OCI-LY7 (cell line): ENCODE measurements around the gene PIP5K1C. TPM values are rescaled to one million over a fixed set of nuclear protein-coding genes. Genes with fewer than 3 reads are reported as not detected.

Experiments
- BruUV-seq: library from RNA; stranded (reverse); fragments of 400-500 nt; replicated peaks from 2 replicates; lab custom pipeline; 2021; lab: Mats Ljungman, UMichigan
- CTCF ChIA-PET: fragments of 300-600 bp; sonication (Branson Sonifier 250); formaldehyde crosslinking; loops from one replicate; lab custom pipeline; 2022; ENCODE audit warnings: antibody characterized with exemption; ENCODE audit not compliant: unreplicated experiment; lab: Charles Lee
- POLR2A ChIA-PET: fragments of 300-600 bp; sonication (Branson Sonifier 250); formaldehyde crosslinking; loops from one replicate; lab custom pipeline; 2022; ENCODE audit warnings: antibody characterized with exemption; lab: Charles Lee
- DNase-seq: peaks from one replicate; pipeline ENCODE4 v3.0.0-alpha.2; 2015; ENCODE audit warnings: low spot score
- H2AFZ ChIP-seq: fragments of 200-600 bp; sonication (generic), shearing (Covaris generic); 2 replicates; pipeline ENCODE4 v1.6.1; 2014; ENCODE audit warnings: mild to moderate bottlenecking, antibody characterized with exemption, low read length, moderate library complexity
- H3K27ac ChIP-seq: fragments of 200-600 bp; sonication (generic); 2 replicates; pipeline ENCODE4 v1.5.1; 2014; ENCODE audit warnings: mixed run types, low read depth, mild to moderate bottlenecking, moderate library complexity, low read length, inconsistent platforms; ENCODE audit not compliant: poor library complexity, severe bottlenecking
- H3K36me3 ChIP-seq: fragments of 200-600 bp; sonication (generic); 2 replicates; pipeline ENCODE4 v1.6.1; 2014; ENCODE audit warnings: mild to moderate bottlenecking, antibody characterized with exemption, low read length, moderate library complexity, mixed read lengths; ENCODE audit not compliant: insufficient read depth
- H3K4me1 ChIP-seq: fragments of 200-600 bp; sonication (generic); 2 replicates; pipeline ENCODE4 v1.5.1; 2014; ENCODE audit warnings: mild to moderate bottlenecking, low read length; ENCODE audit not compliant: insufficient read depth, poor library complexity, severe bottlenecking
- H3K4me2 ChIP-seq: fragments of 200-600 bp; sonication (generic); 2 replicates; pipeline ENCODE4 v1.6.1; 2014; ENCODE audit warnings: mild to moderate bottlenecking, low read length
- H3K4me3 ChIP-seq: fragments of 200-600 bp; sonication (generic); 2 replicates; pipeline ENCODE4 v1.5.1; 2014; ENCODE audit warnings: mild to moderate bottlenecking, low read depth, low read length; ENCODE audit not compliant: poor library complexity, severe bottlenecking
- H3K79me2 ChIP-seq: fragments of 200-600 bp; sonication (generic); 2 replicates; pipeline ENCODE4 v1.6.1; 2016; ENCODE audit warnings: low read depth, mild to moderate bottlenecking, low read length, moderate library complexity, mixed read lengths; ENCODE audit not compliant: insufficient read depth
- H3K9me2 ChIP-seq: fragments of 200-600 bp; sonication (generic); 2 replicates; pipeline ENCODE4 v1.6.1; 2016; ENCODE audit warnings: mild to moderate bottlenecking, low read length, mixed read lengths; ENCODE audit not compliant: insufficient read depth
- H3K9me3 ChIP-seq: fragments of 200-600 bp; sonication (generic); 2 replicates; pipeline ENCODE4 v1.6.1; 2014; ENCODE audit warnings: mild to moderate bottlenecking, mixed run types, low read length, mixed read lengths
- H4K20me1 ChIP-seq: fragments of 200-600 bp; sonication (generic); 2 replicates; pipeline ENCODE4 v1.6.1; 2014; ENCODE audit warnings: mild to moderate bottlenecking, antibody characterized with exemption, low read length, moderate library complexity, mixed read lengths; ENCODE audit not compliant: insufficient read depth
- CTCF ChIP-seq: fragments of 200-600 bp; sonication (generic); conservative IDR thresholded peaks from 2 replicates; pipeline ENCODE4 v1.5.1; 2014; ENCODE audit warnings: mild to moderate bottlenecking, antibody characterized with exemption, low read length, moderate library complexity, mixed read lengths
- EZH2phosphoT487 ChIP-seq: fragments of 200-600 bp; sonication (generic); IDR thresholded peaks from 2 replicates; pipeline ENCODE4 v1.6.1; 2018; ENCODE audit warnings: low read depth, borderline replicate concordance, mild to moderate bottlenecking, mixed run types, antibody characterized with exemption, low read length, moderate library complexity, mixed read lengths
- intact Hi-C: fragments of 100-400 bp; cut with micrococcal nuclease; formaldehyde crosslinking; loops from one replicate; pipeline ENCODE4 v1.10.0; 2022; ENCODE audit not compliant: unreplicated experiment
- total RNA-seq, 2 experiments: library from RNA; depleted of rRNA in 1 of 2; stranded (reverse); fragments of >200 nt in 1 of 2; shearing (Covaris generic) in 1 of 2; gene quantifications; 2 replicates each; pipeline ENCODE4 v1.2.3, GENCODE V29; 2014 to 2022

PIP5K1C gene
- total RNA-seq, 2 experiments from 2014 or later = 7.6 to 15.1 TPM

- CTCF ChIA-PET = no interaction called here
Measured at GRCh38 chr19:3740431-3740830, 40.2 kb upstream of the PIP5K1C start.

GRCh38 chr19:3738477-3739220 lies 38.4 kb upstream of the PIP5K1C start:
- no peaks in the 10 kb centered on the region for H4K20me1 ChIP-seq
- no peaks in the 10 kb centered on the region for H3K79me2 ChIP-seq
- intact Hi-C loops = no loop called here
- BruUV-seq = no TSS peak
- TF ChIP-seq EZH2phosphoT487 (no peak), CTCF (no peak)
- H3K9me3 ChIP-seq = no peaks in the 10 kb centered on the region
- H3K36me3 ChIP-seq = no peaks in the 10 kb centered on the region
- no peak overlapping the region for H3K27ac ChIP-seq
- POLR2A ChIA-PET = no interaction called here
- H3K4me1 ChIP-seq = no peaks in the 10 kb centered on the region
- H2AFZ ChIP-seq = no peak overlapping the region
- no peak for DNase-seq
- no peak overlapping the region for H3K4me2 ChIP-seq
- H3K4me3 ChIP-seq = no peak overlapping the region
- CTCF ChIA-PET = no interaction called here
- no peaks in the 10 kb centered on the region for H3K9me2 ChIP-seq

More at GRCh38 chr19:3740431-3740830, 40.2 kb upstream of the PIP5K1C start:
- no TSS peak for BruUV-seq
- H3K36me3 ChIP-seq = no peaks in the 10 kb centered on the region
- H4K20me1 ChIP-seq = no peaks in the 10 kb centered on the region
- no peak overlapping the region for H3K4me2 ChIP-seq
- no peak overlapping the region for H3K27ac ChIP-seq
- no peak for TF ChIP-seq EZH2phosphoT487
- TF ChIP-seq CTCF = no peak
- H3K79me2 ChIP-seq = no peaks in the 10 kb centered on the region
- no peak overlapping the region for H2AFZ ChIP-seq
- no peak for DNase-seq
- POLR2A ChIA-PET = interaction anchor here (2.4 kb wide), 1 partner anchor 22 kb away, joined by 6 read pairs; the partner anchor contains the start of gene MRPL54
- H3K4me3 ChIP-seq = no peak overlapping the region
- no peaks in the 10 kb centered on the region for H3K9me2 ChIP-seq
- no peaks in the 10 kb centered on the region for H3K4me1 ChIP-seq
- H3K9me3 ChIP-seq = no peaks in the 10 kb centered on the region
- intact Hi-C loops = no loop called here
